NCI-H2196 treated with DMSO at 0.1 percent for 48 hours (cell line): Measurements from ENCODE around the gene LARP4.
"Not testable (repeated sequence)": the region's sequence is repeated elsewhere in the genome, so short reads cannot be mapped to it uniquely, and the experiment has no call there.

Experiments
- DNase-seq: peaks from one replicate; lab custom pipeline; 2025; ENCODE audit not compliant: unreplicated experiment; lab: John Stamatoyannopoulos, UW

LARP4 gene

DNA sequence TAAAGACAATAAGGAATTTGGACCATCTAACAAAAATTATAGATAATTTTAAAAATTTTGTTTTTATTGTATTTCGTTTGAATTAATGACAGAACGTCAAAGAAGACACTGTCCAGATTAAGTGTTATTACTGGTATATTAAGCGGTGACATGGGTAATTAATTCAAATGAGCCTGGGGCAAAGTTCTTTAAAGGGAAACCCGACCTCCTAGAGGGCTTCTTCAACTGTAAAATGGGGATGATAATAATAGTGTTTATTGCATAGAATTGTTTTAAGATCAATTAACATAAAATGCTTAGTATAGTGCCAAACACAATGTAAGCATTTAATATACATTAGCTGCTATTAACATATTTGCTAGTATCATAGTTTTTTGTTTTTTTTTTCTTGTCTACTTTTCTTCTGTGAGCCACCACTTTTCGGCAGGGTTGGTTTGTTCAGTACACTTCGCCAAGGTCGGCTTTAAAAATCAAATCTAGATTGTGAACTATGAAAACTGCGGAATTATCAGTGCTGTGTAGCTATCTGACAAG, 514 bp upstream of the LARP4 start:
- DNase-seq = no peak

DNA sequence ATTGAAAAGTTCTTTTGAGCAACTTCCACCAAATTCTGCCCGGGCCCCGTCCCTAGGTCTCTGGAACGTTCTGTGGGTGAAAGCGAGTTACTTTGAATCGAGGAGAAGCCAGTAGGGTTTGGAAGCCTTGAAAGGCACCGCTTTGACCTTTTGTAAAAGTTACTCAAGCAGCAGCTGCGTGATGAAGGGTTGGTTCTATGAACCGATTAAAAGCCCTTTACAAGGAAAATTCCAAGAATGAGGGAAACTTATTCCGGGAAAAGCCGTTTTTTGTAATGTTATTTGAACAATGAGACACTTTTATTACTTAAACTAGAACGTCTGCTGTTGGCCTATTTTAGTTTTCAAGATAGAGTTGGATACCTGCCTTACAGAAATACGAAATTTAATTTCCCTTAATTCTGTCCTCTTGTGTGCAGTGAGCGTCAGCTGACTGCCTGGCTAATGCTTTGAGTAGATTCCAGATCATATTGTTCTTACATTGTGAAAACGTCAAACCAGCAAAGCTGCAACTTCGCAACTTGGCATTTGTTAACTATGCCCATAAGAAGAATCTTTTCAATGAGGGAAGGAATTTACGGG, 906 bp downstream of the LARP4 start:
- DNase-seq = no peak

DNA sequence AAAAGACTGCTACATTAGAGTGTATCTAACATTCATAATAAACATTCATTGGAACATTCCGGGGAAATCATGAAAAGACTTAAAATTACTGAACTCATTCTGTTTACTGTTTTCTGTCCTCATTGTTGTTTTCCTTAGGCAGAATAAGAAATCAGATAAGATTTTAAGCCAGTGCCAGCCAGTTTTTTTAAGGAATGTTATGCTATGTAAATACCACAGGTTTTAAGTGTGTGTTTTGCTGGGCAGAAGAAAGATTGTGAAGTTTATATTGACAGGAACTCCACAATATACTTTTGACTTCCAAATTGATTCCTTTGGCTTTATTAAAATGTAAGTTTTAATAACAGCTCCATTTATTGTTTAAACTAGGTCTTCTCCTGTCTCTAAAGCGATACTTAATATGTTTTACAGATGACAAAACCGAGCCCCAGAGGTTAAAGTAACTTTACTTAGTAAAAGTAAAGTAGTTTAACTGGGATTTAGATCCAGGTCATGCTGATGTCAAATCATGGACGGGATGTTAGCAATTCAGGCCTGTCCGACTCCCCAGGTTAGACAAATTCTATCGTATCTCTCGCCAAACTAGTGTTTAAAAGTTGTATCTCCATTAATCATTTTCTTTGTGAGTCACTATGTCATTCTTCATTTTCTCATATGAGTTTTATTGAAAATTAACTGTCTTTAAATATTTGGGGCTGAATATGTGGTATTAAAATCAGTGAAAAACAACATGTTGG, 1.7 kb downstream of the LARP4 start:
- no peak for DNase-seq

DNA sequence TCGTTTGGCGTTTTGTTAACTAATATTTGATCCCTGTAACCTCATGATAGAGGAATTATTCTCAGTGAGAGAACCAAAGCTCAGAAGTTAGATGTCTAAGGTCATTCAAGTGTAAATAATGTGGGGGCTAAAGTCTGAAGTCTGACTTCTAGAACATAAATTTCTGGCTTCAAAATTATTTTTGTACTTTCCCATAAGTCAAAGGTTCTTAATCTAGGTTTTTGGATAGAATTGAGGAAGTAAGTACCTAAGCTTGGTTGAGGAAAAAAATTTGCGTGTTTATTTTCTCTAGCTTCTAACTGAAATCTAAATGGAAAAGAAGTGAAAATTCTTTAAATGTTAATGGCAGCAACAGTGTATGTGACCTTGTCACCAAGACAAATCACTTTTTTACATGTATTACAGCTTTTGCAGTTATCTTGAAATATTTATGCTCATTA, 2.3 kb downstream of the LARP4 start:
- no peak for DNase-seq

DNA sequence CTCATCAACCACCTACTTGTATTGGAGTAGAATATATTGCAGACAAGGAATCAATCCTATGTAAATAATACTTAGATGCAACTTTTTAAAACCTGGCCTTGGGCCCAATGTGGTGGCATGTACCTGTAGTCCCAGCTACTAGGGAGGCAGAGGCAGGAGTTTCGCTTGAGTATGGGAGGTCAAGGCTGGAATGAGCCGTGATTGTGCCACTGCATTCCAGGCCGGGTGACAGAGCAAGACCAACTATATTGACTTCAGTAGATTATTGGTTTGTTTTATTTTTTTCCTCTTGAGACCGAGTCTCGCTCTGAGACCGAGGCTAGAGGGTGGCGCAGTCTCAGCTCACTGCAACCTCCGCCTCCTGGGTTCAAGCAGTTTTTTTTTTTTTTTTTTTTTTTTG, 3.6 kb downstream of the LARP4 start:
- DNase-seq = no peak

DNA sequence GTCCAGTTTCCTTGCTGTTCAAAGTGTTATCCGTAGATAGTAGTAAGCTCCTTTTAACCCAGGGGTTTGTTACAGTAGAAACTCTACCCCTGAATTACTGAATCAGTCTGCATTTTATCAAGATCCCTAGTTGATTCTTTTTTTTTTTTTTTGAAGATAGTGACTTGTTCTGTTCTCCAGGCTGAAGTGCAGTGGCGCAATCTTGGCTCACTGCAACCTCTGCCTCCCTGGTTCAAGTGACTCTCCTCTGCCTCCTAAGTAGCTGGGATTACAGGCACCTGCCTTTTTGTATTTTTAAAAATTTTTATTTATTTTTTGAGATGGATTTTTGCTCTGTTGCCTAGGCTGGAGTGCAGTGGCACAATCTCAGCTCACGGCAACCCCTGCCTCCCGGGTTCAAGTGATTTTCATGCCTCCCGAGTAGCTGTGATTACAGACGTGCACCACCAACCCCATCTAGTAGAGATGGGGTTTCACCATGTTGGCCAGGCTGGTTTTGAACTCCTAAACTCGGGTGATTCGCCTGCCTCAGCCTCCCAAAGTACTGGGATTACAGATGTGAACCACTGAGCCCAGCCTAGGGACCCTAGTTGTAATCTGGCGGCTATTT, 10.5 kb downstream of the LARP4 start:
- no peak for DNase-seq

DNA sequence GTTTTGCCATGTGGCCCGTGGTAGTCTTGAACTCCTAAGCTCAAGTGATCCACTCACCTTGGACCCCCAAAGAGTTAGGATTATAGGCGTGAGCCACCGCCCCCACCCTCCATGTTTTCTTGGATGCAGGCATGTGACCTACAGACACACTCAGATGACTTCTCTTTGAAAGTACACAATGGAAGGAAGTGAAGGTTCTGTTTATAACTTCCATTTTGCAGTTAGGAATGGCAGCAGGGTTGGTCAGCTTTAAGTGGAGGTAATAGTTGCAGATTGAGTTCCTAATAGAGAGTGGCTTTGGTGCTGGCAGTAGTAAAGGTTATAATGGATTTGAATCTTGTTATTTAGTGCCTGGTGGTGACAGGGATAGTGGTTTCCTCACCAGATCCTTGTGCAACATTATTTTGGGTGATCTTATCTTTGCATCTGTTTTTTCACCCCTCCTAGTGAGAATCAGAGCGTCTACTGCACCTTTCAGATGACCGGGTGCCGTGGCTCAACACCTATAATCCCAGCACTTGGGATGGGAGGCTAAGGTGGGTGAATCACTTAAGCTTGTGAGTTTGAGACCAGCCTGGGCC, 15.3 kb downstream of the LARP4 start:
- no peak for DNase-seq

DNA sequence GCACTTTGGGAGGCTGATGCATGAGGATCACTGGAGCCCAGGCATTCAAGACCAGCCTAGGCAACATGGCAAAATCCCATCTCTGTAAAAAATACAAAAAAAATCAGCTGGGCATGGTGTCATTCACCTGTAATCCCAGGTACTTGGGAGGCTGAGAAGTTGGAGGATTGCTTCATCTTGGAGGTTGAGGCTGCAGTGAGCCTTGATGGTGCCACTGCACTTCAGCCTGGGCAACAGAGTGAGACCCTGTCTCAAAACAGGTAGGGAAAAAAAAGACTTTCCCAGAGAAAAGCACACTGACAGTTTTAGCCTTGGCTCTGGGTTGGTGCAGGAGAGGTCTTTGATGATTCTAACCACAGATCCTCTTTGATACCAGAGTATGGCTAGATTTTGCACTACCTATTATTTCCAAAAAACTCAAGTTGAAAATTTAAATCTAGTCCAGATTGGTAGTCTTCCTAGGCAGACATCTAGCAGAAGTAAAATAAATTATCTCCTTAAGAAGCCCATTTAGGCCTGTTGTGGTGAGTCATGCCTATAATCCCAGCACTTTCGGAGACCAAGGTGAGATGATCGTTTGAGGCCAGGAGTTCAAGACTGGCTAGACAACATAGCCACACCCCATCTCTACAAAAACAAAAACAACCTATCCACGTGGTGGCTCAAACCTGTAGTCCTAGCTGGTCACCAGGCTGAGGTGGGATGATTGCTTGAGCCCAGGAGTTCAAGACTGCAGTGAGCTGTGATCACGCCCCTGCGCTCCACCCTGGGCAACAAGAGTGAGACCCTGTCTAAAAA, 18.6 kb downstream of the LARP4 start:
- DNase-seq = no peak

DNA sequence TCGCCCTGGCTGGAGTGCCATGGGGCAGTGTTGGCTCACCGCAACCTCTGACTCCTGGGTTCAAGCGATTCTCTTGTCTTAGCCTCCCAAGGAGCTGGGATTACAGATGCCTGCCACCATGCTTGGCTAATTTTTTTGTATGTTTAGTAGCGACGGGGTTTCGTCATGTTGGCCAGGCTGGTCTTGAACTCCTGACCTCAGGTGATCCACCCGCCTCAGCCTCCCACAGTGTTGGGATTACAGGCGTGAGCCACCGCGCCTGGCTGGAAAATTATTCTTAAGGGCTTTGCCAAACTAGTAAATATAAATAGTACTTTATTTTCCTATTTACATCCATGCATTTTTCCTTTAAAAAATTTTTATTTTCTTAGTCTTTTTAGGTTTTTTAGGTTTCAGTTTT, 22.2 kb downstream of the LARP4 start:
- not testable (repeated sequence) for DNase-seq

DNA sequence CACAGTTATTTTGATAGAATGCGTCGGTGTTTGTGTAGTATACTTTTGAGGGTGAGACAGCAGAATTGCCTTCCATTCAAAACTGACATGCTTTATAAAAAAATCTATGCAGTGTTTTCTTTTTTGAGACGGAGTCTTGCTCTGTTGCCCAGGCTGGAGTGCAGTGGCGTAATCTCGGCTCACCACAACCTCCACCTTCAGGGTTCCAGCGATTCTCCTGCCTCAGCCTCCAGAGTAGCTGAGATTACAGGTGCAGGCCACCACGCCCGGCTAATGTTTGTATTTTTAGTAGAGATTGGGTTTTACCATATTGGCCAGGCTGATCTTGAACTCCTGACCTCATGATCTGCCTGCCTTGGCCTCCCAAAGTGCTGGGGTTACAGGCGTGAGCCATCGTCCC, 22.7 kb downstream of the LARP4 start:
- not testable (repeated sequence) for DNase-seq

DNA sequence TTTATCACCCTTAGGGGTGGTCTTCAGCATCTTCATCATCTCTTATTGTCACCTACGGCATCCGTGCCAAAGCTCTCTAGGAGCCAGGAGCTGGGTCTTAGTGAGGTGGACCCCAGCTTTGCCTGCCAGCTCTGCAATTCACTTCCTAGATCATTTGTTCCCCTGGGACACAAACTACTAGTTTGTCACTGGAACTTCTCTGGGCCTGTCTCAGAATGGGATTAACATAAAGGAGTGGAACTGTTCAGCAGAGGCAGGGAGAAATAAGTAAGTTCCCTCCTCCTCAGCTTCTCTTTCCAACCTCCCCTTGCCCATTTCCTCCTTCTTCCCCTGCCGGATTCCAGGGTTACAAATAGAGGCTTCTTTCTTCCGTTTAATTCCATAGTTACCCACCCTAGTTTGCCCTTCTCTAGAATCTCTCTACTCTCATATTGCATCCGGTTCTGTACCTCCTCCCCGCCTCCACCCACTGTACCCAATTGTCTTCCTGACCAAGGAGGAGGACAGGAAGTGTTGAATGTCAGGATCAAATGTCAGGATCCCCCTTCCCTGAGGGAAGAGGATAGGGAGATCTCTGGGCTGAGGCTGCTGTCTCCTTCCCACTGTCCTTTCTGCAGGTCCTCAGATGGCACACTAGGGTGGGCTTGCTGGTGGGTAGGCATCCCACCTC, 25.0 kb downstream of the LARP4 start:
- DNase-seq = peak; percentile 7

DNA sequence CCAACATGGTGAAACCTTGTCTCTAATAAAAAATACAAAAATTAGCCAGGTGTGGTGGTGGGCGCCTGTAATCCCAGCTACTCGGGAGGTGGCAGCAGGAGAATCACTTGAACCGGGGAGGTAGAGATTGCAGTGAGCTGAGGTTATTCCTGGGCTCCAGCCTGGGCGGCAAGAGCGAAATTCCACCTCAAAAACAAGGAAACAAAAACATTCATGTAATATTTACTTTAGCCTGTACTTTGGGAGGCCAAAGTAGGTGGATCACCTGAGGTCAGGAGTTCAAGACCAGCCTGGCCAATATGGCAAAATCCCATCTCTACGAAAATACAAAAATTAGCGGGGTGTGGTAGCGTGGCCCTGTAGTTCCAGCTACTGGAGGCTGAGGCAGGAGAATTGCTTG, 31.0 kb downstream of the LARP4 start:
- DNase-seq = not testable (repeated sequence)

DNA sequence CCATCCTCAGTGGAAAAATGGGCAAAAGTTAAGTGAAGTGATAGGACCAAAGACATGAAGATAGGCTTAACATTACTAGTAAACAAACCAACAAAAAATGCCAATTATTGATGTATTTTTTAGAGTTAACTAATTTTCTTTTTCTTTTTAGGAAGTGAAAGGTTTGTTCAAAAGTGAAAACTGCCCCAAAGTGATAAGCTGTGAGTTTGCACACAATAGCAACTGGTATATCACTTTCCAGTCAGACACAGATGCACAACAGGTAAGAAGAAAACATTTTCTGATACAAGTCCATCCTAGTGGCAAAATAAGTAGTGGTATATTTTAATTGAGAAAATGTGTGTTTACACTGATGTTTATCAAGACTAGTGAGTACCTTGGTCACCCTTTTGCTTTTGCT, 39.6 kb downstream of the LARP4 start:
- no peak for DNase-seq

DNA sequence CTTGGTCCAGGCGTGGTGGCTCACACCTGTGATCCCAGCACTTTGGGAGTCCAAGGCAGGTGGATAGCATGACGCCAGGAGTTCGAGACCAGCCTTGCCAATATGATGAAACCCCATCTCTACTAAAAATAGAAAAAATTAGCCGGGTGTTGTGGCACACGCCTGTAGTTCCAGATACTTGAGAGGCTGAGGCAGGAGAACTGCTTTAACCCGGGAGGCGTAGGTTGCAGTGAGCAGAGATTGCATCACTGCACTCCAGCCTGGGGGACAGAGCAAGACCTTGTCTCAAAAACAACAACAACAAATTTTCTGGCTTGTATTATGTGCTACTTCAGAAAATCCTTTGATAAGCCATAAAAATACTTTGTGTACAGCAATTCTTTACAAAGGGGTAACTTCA, 41.1 kb downstream of the LARP4 start:
- no peak for DNase-seq

DNA sequence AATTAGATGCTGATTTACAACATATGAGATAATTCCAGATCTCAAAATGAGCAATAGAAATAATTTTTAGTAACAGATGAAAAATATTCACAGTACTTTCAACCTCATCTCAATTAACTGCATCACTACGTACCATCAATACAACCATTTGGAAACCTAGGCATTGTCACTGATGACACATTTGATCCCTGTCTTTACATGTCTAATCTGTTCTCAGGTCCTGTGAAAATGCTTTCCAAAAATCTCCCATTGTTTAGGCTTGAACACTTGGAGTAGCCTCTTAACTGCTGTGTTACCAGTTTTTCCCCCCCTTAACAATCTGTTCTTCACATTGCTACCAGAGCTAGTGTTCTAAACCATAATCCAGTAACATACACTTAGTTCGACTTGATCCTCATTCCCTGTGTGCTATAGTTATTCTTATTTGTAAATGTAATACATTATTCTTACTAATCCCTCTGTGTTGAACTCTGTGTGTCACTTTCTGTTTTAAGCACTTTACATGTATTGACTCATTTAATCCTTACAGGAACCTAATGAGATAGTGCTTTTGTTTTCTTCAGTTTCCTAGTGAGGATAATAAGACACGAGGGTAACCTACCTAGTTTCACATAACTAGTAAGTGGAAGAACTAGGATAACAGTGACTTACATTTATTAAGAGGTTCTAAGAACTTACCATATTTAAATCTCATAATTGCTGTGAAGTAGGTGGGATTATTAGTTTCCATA, 41.7 kb downstream of the LARP4 start:
- DNase-seq = no peak

DNA sequence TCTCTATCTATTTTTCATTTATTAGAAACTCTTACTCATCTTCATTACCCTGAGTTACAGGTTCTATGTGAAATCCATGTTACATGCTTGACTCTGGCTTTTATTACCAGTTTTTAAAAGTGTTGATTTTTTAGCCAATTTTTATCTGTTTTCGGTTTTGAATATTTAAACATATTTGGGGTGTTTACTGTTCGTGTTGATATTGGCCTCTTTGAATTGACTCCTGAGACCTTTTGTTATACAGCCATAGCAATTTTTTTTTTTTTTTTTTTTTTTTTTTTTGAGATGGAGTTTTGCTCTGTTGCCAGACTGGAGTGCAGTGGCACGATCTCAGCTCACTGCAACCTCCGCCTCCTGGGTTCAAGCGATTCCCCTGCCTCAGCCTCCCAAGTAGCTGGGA, 49.0 kb downstream of the LARP4 start:
- DNase-seq = not testable (repeated sequence)

DNA sequence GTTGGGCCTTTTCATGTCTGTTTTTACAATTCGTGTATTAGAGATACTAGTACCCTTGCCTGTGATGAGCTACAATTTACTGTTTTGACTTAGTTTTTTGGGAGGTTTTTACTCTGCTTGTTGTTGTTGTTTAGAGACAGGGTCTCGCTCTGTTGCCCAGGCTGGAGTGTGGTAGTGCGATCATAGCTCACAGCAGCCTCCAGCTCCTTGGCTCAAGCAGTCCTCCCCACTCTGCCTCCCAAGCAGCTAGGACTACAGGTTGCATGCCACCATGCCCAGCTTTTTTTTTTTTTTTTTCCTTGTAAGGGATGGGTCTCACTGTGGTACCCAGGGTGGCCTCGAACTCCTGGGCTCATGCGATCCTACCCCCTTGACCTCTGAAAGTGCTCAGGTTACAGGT, 52.1 kb downstream of the LARP4 start:
- no peak for DNase-seq

DNA sequence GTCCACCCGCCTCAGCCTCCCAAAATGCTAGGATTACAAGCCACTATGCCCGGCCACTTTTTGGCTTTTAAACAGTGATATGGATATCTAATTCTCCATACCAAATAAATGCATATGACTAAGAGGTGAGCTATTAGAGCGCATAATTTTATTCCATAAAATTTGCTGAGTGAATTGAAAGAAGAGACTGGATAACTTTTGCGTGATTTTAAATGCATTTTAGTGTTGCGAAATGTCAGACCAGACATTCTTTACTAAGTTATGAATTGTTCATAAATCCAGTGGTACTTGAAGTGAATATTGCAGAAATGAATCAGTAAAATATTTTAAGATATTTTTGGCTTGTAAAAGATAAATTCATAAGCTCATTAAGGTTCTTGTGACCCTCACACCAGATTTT, 53.2 kb downstream of the LARP4 start:
- no peak for DNase-seq

DNA sequence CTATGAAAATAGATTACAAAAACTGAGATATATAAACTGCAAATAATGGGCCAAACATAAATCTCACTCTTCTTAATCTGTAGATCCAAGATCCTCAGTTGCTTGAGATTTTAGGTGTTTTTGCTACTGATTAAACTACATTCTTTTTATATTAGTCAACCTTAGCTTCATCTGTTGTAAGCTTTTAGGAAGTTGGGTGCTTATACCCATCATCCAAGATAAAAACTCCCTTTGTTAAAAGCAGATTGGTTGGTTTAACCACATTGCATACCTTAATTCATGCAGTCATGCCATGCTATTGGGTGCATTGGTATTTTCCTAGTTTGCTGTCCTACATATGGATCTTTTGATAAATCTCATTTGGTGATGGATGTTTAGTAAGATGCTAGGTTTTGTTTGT, 57.9 kb downstream of the LARP4 start:
- no peak for DNase-seq

DNA sequence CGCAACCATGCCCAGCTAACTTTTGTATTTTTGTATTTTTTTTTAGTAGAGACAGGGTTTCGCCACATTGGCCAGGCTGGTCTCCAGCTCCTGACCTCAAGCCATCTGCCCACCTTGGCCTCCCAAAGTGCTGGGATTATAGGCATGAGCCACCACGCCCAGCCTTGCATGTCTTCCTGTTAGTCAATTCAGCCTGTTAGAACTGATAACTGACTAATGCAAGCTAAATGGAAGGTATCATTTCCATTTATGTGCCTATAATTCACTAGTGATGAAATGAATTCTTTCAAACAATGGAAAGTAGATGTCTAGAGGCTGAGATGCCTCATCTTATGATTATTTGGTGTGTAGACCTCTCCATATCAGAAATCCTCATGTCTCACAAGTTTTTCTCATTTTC, 66.8 kb downstream of the LARP4 start:
- no peak for DNase-seq
